Amniotic epithelial cell (primary cell): ENCODE results near the gene RNASEH2B.

Experiments
- DNase-seq: peaks from one replicate; pipeline ENCODE4 v3.0.0-alpha.2; 2010; ENCODE audit warnings: low read depth

Gene RNASEH2B

DNA sequence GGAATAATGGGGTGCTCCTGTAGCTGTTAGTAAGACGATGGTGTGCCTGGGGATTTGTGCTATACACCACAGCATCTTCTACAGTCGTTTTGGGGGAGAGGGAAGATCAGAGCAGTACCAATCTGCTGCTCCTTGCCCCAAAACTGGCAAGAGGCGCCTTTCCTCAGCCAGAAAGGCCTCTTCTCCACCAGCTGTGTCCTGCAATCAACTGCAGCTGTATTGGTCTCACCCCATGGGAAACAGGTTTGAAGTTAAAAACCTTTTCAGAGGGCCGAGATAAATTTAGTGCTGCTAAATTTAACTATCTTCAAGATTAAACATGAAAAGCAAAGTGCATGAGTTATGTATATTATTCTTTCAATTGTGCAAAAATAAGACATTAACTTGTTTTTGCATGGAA lies 1.2 kb upstream of the RNASEH2B start:
- DNase-seq: no peak

DNA sequence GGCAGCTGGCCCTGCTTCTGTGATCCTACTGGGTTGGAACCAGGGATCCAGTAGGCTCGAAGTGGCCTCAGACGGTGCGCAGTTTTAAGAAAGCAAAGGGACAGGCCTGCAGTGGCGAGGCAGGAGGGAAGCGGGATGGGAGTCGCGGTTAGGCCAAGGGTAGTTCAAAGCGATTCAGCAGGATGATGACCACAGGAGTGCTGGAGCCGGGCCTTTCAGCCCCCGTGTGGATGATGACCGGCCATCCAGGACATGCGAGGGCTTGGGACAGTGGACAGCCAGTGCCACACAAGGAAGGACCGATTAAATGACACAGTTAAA lies 854 bp downstream of the RNASEH2B start:
- DNase-seq: peak; percentile 26

DNA sequence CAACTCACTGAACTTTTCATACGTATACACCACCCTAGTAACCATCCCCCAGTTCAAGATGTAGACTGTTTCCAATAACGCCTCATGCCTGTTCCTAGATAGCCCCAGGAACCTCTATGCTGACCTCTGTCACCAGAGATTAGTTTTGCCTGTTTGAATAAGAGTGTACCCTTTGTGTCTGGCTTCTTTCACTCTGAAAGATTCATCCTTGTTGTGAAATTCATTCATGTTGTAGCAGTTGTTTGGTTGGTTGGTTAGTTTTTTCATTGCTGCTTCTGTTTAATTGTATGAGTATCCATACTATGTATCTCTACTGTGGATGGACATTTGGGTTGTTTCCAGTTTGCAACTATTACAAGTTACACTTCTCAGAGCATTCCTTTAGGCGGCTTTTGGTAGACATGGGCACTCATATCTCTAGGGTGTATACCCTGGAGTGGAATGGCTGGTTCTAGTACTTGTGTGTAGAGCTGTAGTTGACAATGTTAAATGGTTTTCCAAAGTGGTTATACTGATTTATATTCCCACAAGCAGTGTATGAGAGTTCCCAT lies 1.6 kb downstream of the RNASEH2B start:
- peak; percentile 65 for DNase-seq

DNA sequence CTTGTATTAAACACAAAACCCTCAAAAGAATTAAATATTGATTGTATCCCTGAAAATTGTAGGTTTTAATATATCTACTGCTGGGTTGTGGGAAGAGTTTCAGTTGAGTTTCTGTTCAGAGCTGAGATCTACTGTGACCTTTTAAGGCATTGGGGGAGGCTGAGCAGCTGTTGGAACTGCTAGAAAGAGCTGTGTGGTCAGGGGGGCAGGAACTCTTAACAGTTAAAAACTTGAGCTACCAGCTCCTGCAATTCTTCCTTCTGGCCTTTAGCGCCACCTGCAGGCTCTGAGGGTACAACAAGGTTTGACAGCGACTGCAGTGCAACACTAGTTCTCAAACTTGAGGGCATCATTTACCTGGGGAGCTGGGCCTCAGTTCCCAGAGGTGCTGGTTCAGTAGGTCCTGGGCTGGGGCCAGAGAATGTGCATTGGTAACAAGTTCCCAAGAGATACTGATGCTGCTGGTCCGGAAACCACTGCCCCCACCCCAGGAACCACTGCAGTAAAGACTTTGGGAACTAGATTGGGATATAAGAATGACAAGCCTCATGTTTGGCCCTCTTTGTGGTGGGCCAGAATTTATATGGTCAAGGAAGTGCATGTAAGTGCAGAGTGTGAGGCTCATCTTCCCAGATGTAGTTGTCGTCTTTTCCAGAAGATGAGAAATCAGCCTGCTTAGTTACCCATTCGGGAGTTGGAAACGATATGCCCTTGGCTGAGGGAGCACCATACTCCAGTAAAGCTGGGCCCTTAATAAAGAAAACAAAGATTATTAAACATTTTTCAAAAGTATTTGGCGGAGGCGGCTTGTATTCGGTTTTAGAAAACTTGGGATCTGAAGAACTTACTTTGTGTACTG lies 2.6 kb downstream of the RNASEH2B start:
- peak; percentile 83 for DNase-seq

DNA sequence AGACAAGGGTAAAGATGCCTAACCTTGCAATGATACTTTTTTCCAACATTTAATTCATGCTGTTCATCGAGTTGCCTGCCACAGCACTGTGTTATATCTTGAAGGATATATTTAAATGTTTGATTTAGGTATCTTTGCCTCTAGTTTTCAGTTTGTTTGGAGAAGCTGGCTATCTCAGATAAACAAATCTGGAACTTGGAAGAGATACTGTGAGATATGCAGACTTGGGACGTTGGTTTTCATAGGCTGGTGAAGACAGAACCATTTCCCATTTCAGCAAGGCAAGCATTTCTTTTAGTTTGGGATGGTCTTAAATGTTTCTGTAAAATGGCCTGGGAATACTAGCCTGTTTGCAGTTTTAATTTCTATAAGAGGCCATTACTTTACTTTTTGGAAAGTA lies 3.3 kb downstream of the RNASEH2B start:
- DNase-seq: no peak

DNA sequence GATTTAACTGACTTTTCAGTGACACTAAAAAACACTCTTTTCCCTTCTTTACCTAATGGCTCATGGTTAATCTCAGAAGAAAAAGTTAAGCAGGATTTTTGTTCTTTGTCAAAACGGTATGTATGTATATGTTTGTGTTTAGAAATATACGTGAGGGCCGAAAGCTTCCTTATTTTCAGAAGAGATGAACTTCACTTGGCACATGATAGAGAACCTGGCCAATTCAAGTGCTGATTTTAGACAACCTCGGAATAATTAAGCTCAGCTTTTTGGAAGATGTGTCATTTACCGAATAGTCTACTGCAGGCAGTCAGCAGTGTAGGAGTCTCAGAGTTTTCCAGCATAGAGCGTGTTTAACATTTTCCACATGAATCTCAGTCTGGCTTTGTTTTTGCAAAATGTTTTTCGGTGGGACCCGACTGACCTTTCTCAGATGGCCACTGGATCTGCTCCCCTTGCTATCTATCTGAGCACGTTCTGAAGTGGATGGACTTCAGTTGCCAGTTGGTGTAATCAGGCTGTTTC lies 4.6 kb downstream of the RNASEH2B start:
- peak; percentile 25 for DNase-seq

DNA sequence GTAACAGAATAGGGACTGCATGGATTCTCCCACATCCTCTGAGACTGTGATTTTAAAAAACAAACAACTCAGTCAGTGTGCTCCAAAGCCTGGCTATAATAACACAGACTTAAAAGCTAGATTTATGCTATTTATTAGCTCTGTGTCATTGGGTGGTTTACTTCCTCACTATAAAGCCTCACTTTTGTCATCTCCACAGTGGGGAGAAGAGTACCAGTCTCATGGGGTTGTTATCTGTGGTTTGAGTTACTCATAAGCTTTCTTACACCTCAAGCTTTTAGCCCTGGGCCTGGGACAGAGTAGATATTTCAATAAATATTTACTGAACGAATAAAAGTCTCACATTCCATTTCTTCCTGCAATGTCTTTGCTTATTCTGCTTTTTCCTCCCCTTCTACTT lies 5.3 kb downstream of the RNASEH2B start:
- DNase-seq: peak; percentile 64

DNA sequence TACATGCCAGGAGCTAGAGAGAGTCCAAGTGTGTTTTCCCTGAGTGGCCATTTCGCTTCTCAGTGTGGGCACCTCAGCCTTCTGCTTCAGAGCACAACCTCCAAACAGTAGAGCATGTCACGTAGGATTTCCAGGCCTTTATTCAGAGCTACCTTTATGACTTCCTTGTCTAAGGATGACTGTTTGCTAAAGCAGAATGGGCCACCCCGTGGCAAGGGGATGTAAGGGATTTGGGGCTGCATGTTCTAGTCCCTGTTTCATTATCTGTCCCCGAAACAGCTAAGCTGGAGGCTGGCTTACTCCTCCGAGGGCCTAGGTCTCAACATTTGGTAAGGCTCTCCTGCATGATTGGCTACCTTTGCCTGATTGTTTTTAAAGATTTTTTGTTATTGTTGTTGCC lies 6.0 kb downstream of the RNASEH2B start:
- no peak for DNase-seq

DNA sequence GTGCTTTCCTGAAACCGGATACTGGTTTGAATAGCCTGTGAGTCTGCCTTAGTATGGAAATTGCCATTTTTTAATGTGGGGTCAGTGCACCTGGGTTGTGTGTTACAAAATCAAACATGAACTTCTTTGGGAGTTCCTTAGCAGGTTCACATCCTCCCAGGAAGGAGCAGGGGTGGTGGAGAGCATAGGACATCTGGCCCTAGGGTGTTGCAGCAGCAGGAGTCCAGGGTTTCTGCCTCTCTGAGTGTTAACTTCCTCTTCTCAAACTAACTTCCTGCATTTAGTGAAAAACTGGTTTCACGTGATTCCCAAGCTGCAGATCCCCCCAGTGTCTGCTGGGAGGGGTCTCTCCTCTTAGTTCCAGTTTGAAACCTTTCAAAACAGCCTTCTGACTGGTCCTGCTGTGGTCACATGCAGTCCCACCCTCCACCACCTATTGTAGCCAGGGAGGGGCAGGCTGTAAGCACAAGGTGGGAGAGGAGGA lies 7.2 kb downstream of the RNASEH2B start:
- DNase-seq: no peak

DNA sequence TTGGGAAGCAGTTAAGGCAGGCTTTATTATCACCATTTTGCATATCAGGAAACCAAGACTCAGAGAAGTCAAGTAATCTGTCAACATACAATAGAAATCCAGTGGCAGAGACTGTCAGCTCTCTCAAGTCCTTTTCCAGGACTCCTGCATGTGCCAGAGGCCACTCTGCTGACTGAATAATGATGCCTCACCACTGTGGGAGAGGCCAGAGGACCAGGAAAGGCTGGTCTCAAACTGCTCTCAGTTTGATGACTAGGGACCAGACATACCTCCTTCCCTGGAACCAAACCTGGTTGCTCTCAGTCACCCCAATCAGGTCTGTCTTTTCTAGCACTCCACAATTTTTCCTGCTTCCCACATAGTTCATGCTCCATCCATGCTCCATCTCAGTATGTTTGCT lies 8.0 kb downstream of the RNASEH2B start:
- DNase-seq: no peak

DNA sequence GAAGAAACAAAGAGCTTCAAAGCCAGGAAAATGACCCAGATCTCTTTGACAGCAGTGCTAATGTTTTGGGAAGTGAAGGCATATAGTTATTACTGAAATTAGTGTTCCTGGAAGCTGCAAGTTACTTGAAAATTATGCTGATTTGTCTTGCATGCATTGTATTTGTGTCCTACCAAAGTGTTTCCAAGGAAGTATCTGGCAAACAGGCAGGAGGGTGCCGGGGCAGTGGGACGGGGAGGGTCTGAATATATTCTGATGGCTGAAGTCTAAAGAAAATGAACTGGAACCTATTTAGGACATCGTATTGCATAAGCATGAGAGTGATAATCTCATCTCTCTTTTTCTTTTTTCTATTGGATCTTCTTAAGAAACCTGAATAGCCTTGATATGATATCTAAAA lies 9.0 kb downstream of the RNASEH2B start:
- DNase-seq: no peak

DNA sequence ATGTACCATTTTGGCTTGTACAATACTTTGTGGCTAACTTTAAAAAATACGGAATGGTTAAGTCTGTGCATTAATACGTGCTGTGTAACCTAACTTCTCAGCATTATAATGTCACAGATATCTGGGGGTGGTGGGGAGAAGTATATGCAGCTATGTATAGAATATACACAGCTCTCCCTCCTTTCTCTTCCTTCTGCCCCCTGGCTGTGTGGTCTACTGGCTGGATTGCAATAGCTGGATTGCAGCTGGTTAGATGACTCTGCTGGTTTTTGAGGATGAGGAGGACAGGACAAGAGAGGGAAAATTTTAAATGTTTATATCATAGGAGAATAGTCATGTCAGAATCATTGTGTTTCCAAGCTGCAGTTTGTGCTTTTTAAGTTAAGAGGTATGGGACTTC lies 9.7 kb downstream of the RNASEH2B start:
- DNase-seq: no peak

DNA sequence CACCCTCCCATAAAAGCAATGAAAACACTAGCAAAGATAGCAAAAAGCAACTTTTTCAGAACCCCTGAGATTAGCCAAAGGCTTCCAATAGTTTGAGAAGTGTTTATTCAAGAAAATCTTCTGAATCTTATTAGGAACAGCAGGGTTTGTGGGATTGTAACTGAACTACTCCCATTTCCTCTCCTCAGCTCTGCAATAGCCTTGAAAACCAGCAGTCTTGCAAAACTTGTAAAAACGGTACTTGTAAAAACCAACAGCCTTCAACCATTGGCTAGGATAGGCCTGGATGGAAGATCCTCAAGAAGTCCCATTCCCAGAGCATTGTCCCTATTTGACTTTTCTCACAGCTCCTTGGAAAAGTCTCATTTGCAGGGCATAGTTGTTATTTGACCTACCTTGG lies 12.1 kb downstream of the RNASEH2B start:
- no peak for DNase-seq

DNA sequence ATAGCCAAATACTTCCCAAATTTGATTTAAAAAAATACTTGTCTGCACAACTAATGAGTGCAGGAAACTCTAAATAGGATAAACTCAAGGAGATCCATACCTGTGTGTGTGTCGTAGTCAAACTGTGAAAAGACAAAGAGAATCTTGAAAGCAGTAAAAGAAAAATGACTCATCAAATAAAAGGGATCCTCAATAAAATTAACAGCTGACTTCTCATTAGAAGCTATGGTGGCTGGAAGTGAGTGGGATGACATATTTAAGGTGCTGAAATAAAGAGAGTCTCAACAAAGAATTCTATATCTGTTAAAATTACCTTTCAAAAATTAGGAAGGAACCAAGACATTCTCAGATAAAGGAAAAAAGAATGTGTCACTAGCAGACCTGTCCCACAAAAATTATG lies 13.7 kb downstream of the RNASEH2B start:
- no peak for DNase-seq

DNA sequence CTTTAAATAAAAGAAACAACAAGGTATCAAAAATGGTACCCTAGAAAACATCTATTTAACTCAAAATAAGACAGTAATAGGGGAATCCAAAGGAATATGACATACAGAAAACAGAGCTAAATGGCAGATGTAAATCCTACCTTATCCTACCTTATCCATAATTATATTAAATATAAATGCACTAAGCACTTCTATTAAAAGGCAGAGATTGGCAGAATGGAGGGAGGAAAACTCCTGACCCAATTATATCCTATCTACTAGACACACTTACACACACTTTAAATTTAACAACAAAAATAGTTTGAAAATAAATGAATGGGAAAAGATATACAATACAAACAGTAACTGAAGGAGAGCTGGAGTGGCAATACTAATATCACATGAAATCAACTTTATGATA lies 14.4 kb downstream of the RNASEH2B start:
- DNase-seq: no peak

DNA sequence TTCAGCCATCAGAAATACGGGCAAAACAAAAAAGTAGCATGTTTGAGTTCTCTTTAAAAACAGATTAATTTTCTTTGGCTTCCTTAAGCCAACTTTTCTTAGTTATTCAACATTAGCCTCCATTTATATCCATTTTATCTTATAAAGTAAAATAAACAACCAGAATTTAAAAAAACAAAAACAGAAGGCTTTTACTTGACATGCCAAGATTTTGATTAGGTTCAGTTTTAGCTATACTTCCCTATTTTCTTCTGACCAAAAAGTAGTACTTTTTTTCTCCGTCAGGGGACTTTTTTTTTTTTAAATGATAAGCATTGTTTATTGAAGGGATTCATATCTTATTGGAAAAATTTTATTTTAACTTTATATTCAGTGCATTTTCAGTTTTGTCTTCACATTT lies 18.1 kb downstream of the RNASEH2B start:
- DNase-seq: no peak

DNA sequence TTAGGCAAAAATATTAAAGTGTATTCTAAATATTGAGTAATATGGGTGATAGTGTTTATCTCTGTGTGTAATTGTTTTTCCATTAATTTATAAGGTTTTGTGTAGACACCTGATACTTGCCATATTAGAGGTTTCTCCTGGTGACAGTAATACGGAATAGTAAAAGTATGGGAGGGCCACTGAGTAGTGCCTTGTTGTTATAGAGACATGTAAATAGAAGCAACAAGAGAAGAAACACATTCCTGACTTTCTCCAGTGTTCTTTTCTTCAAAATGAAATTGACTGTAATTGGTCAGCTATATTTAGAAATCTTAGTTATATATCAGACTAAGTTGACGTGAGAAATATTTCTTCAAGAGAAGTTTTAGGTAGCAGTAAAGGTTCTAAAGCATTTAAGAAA lies 18.5 kb downstream of the RNASEH2B start:
- no peak for DNase-seq

DNA sequence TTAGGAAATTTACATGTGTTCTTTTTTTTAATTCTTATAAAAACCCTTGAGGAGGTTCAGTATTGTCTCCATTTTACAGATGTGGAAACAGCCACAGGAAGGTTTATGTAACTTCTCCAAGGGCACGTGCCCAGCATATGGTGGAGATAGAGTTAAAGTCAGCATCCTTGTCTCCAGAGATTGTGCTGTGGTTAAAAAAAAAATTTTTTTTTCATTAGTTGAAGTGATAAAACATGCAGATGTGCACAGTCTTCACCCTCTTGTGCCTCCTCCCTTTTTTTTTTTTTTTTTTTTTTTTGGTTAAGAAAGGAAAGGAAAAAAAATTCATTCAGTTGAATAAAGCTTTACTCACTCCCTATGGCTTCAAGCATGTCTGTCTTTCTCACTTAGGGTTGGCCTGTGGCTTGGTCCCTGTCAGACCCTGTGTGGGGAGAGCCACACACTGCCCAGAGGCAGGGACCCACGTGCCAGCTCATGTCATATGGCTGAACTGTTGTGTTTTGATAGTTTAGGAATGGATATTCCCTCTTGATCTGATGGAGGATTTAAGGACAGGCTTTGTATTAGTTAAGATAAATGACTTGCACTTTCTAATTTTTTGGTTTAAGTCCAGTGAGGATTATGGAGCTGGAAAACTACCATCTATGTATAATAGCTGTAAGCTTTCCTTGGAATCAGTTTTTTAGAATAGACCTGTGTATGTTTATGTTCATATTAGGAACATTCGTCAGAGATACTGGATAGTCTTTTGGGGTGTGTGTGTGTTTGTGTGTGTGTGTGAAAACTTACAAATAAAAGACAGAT lies 19.3 kb downstream of the RNASEH2B start:
- no peak for DNase-seq

DNA sequence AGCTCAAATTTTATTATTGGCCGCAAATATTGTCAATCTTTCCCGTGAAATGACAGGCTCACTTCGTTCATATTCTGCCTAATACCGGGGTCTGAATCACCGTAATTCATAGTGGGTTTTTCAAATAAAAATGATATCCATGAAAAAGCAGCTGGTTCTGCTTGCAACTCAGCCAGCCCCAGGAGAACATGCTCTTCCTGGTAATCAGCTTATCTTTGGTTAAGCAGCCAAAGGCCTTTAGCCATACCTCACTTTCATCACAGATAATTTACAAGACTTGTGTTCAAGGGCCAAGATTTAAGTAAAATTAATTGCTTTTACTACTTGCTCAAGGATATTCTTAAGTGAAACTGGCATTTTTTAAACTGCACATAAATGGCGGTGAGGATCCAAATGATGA lies 22.5 kb downstream of the RNASEH2B start:
- DNase-seq: peak; percentile 50

DNA sequence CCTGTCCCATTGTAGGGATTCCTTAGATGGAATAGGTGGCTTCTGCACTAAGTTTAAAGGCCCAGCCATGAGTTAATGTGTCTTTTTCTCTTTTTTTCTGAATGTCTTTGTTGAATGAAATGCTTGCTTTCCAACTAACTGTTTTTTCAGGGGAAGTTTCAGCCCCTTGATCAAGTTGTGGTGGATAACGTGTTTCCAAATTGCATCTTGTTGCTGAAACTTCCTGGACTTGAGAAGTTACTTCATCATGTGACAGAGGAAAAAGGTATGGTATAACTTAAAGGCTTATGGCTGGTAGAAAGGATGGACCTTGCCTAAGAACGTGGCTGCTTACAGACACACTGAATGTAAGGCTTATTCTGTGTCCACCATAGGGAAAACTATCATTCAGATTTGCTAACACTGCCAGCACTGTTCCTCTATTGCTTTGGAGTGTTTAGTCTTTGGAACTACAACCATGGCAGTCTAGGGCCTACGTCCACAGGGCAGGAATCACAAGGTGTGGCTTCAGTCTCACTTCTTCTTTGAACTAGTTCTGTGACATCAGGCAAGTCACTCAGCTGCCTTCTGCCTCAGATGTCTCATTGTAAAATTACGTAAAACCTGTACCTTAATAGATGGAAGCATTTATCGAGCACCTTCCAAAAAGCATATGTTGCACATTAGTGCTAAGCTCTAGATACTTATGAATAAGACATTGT lies 25.3 kb downstream of the RNASEH2B start:
- no peak for DNase-seq

DNA sequence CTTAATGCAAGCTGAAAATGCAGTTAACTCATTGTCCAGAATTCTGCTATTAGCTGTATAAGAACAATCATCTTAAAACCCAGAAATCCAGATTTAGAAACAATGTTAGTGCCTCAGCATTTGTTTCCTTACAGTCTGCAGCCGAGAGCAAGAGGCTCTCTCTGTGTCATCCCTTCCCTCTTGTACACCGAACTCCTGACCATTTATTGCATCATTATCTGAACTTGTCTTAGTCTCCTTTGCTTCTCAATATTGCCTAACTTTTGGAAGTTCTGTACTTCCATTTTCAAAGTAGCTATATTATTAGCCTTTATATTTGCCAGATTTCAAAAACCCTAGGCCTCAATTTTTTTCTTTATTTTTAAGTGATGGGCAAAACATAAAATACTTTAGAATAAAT lies 27.1 kb downstream of the RNASEH2B start:
- DNase-seq: peak; percentile 78

DNA sequence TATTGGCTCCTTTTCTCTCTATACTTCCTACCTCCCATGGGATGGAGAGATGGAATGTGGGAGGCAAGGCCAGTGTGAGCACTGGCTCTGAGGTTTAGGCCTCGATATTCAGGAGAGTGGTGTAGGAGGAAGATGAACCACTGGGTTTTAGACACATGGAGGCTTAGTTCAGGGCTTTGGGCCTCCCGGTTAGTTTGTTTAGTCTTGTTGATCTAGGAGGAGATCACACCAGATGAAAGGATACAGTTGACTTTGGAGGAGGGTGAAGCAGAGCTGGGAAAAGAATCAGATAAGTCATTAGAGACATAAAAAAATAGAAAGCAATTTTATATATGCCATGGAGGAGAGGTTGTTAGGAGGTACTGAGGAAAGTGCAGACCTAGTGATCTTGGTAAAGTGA lies 30.9 kb downstream of the RNASEH2B start:
- no peak for DNase-seq
